Measurements from ENCODE around the gene NTSR1.

Gene NTSR1

DNA sequence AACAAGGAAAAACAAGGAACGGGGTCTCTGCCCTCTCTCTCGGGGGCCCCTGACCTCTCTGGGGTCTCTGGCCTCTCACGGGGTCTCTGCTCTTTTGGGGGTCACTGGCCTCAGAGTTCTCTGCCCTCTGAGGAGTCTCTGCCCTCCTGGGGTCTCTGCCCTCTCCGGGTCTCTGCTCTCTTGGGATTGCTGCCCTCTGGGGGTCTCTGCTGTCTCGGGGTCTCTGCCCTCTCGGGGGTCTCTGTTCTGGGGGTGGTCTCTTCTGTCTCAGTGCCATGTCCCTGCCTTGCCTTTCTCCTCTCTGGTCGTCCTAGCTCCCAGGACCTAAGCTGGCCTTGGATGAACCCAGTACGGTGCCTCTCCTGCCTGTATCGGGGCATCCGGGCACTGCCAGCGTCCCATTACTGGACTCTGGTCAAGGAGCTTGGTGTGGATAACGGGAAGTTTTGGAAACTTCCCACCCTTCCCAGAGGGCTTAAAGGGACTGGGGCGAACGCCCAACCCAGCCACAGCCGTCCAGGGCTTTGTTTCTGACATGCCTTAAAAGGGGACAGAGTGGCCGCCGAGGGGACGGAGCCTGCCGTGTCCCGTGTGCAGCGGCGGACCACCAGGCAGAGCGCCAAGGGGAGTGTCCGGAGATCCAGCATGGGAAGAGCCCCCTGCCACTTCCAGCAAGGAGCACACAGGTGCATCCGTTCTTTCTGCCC is 62.9 kb downstream of the NTSR1 start:
- no peak for DNase-seq (ENCODE audit: low spot score)

- no peak for DNase-seq (ENCODE audit: low spot score)
Observed at GRCh38 chr20:62772103-62772611, 63.5 kb downstream of the NTSR1 start.

GRCh38 chr20:62772619-62772989 is 64.0 kb downstream of the NTSR1 start:
- no peak for DNase-seq (ENCODE audit: low spot score)

DNA sequence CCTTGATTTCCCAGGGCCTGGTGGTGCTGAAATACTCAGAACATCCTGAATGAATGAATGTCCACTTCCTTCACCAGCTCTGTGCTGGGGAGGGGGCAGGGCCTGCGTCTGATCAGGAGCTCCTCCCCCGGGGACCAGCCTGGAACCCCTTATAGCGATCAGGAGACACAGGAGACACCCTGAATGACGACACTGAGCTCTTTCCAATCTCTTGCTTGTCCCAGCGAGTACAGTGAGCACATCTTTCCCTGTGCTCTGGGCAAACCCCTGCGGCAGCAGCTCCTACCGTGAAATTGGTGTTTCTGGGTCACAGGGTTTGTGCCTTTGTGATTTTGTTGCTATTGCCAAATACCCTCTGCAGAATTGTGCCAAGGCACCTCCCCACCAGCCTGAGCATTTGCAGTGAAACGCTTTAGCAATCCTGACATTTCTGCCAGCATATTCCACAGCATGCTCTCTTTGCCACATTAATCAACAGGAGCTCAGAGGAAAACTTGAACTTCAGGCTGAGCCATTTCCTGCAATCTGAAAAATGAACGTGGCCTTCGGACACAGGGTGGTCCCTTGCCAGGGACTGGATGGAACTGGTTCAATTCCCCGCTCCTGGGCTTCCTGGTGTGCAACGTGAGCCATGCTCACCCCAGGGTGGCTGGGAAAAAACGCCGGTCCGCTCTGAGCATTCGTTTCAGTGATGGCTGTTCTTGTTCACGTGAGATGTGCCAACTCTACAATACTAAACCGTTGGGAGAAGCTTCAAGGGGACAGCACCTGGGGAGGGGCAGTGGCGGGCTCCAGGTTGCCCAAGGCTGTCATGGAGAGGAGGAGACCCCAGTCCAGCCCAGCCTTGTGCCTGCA is 64.6 kb downstream of the NTSR1 start:
- DNase-seq (ENCODE audit: low spot score): no peak

GRCh38 chr20:62773845-62774714 is 65.4 kb downstream of the NTSR1 start:
- DNase-seq (ENCODE audit: low spot score): no peak

DNA sequence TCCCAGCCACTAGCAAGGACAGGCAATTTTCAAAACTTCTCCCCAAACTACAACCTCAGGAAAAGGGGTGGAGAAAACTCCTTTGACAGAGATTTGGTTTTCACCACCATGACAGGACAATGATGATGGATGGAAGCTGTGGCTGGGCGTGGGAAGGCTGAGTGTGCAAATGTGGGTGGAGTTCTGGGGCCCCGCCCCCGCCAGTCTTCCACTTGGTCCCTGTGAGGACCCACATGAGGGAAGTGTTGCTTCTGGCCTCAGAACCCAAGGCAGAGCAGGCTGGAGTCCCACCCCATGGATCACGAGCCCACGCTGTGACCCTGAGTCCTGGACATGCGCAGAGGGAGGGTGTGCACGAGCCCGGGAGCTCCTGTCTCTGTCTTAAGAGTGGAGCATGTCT is 66.1 kb downstream of the NTSR1 start:
- no peak for DNase-seq (ENCODE audit: low spot score)

DNA sequence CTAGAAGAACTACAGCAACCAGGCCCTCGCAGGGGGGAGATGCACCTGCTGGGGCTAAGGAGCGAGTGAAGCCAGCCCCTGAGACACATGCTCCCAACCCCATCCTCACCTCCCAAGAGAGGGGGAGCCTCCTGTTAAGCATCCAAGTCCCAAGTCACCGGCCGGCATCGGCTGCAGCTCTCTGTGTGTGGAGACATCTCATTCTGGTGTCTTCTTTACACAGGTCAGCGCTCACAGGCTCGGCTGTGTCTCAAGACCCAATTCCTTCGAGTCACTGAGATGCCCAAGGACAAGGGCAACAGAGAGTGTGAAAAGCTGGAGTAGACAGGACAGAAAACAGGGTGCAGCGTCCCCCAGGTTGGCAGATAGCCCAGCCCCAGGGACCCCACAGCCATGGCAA is 66.6 kb downstream of the NTSR1 start:
- DNase-seq (ENCODE audit: low spot score): no peak

- no peak for DNase-seq (ENCODE audit: low spot score)
Observed at GRCh38 chr20:62776035-62776691, 67.5 kb downstream of the NTSR1 start.

- peak; percentile 45 for DNase-seq (ENCODE audit: low spot score)
Observed at GRCh38 chr20:62776692-62777527, 68.3 kb downstream of the NTSR1 start.

- DNase-seq (ENCODE audit: low spot score): no peak
Observed at GRCh38 chr20:62777528-62777830, 68.8 kb downstream of the NTSR1 start.

DNA sequence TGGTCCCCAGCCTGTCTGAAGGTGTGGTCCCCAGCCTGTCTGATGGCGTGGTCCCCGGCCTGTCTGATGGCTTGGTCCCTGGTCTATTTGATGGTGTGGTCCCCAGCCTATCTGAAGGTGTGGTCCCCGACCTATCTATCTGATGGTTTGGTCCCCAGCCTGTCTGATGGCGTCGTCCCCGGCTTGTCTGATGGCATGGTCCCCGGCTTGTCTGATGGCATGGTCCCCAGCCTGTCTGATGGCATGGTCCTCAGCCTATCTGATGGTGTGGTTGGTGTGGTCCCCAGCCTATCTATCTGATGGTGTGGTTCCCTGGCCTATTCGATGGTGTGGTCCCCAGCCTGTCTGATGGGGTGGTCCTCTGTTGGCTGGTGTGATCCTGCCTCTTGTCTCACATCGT is 69.4 kb downstream of the NTSR1 start:
- DNase-seq (ENCODE audit: low spot score): no peak

DNA sequence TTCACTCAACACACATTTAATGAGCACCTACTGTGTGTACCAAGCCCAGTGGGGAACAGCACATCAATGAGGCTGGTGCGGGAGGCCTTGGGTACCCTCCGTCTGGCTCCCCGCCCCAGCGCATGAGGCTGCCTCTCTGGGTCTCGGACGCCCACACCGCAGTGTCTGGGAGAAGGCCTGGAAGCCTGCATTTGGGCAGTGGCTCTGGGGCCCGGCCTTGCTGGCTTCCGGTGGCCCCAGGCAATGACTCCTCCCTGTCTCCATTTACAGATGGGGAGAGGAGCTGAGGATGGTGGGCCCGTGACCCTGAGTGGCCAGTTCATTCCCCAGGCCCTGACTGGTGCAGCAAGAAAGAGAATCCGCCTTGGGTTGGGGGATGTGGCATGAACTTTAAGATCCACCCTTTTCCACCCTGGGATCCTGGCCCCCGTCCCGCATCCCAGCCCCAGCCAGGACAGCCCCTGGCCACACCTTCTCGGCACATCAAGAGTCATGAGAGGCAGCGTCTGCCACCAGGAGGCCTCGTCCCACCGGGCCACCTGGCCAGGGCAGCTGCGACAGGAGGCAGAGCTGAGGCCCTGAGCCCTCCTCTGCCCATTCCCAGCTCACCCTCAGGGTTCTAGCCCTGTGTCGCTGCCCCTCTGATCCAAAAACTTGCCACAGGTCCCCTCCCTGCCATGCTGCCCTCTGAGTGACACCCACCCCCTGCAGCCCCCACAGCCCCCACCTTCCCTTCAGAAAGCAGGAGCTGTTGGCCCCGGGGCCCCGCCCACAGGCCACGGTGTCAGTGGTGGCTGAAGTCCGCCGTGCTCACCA is 70.2 kb downstream of the NTSR1 start:
- DNase-seq (ENCODE audit: low spot score): no peak

DNA sequence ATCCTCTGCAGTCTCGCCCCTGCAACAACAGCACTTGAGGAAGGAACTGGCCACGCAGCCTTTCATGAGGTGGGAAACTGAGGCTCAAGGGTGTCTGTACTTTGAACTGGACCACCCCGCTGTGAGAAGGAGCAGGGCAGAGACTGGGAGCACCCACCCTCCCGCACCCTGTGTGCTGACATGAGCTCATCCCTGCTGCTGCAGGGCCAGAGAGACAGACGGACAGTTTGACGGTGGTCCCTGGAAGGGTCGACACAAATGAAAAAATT is 70.7 kb downstream of the NTSR1 start:
- no peak for DNase-seq (ENCODE audit: low spot score)

DNA sequence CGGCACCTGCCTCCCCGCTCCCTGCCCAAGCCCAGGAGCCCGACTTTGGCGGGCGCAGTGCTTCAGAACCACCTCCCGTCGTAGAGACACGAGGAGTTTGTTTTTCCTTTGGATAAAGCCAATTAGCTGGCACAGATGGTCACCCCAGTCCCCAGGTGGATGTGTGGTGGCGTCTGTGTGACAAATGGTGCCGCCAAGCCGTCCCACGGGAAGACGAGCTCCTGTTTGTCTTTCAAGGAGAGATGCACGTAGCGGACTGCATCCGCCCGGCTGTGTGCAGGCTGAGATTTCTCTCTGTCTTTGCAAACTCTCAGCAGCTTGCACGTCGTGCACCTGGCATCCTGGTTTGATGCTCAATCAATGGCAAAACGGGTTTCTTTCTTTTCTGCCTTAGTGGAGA is 71.6 kb downstream of the NTSR1 start:
- DNase-seq (ENCODE audit: low spot score): no peak

- DNase-seq (ENCODE audit: low spot score): no peak
Observed at GRCh38 chr20:62780696-62781095, 72.1 kb downstream of the NTSR1 start.

DNA sequence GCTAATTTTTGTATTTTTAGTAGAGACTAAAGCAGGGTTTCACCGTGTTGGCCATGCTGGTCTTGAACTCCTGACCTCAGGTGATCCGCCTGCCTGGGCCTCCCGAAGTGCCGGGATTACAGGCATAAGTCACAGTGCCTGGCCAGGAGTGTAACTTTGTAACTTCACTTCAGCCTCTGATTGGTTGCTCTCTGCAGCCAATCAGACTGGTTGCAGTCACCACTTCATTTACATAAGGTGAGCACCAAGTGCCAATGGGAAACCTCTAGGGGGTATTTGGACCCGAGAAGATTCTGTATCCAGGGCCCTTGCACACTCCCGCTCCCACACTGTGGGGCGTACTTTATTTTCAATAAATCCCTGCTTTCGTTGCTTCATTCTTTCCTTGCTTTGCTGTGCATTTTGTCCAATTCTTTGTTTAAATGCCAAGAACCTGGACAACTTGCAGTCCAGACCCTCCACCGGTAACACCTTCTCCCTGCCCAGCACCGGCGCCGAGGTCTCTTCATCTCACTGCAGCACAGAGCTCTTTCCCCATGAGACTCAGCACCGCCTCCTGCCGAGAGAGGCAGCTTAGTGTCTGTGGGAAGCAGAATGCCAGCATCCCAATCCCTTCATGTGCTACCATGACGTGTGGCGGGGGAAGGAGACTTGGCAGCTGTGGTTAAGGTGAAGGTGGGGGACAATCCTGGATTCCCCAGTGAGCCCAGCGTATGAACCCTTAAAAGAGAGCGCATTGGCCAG is 73.7 kb downstream of the NTSR1 start:
- DNase-seq (ENCODE audit: low spot score): no peak

DNA sequence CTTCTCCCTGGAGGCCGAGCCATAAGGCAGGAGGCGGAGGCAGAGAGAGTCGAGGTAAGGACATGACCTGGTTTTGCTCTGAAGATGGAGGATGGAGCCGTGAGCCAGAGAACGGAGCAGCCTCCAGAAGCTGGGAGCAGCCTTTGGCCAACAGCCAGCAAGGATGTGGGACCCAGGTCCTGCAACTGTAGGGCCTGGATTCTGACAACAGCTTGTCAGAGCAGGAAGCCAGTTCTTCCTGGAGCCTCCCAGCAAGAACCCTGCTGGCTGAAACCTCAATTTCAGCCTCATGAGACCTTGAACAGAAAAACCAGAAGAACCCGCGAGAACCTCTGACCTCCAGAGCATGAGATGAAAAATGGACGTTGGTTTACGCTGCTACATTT is 74.2 kb downstream of the NTSR1 start:
- DNase-seq (ENCODE audit: low spot score): no peak

GRCh38 chr20:62784497-62784896 is 75.9 kb downstream of the NTSR1 start:
- DNase-seq (ENCODE audit: low spot score): no peak

DNA sequence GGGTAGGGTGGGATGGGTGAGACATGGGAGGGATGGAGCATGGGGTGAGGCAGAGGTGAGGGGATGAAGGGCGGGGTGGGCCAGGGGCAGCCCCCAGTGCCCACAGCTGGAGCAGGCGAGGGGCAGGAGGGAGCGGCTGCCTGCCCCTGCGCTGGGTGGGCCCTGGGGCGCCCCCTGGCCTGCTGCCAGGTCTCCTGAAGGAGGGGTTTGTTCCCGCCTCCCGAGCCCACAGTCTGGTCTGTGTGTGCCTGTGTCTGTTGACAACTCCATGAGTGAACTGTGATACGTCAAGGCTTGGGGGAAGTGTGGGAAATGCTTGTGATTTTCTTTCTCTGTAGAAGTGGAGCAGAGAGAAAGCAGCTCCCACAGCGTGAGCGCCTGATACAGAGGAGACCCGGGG is 76.8 kb downstream of the NTSR1 start:
- no peak for DNase-seq (ENCODE audit: low spot score)

DNA sequence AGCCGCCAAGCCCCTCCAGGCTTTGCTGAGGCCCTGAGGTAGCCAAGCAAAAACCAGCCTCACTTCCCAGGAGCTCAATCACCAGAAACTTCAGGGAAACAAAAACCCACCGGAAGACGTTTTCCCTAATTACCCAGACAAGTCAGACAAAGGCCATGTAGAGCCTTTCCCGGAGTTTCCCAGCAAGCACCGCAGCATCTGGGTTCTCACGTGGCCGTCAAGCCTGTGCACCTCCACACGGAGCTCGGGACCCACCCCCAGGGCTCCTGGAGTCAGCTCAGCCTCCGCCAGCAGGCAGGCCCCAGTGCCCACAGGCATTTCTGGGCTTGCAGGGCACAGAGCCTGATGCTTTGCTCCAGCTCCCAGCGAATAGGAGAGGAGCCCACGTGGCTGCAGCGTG is 77.5 kb downstream of the NTSR1 start:
- no peak for DNase-seq (ENCODE audit: low spot score)
